Brain pericyte (primary cell): ENCODE measurements around the gene CLIP4.
"Not testable (repeated sequence)": the region's sequence is repeated elsewhere in the genome, so short reads cannot be mapped to it uniquely, and the experiment has no call there.

Source experiments
- DNase-seq: peaks from one replicate; pipeline ENCODE4 v3.0.0-alpha.2; 2012; ENCODE audit warnings: low read depth, low spot score

The CLIP4 gene

GRCh38 chr2:29114946-29115609 lies at the start of gene CLIP4:
Gene CLIP4, plus strand, starts transcription at chr2:29115415. Its CDS starts 5,974 bp downstream, at chr2:29121389.
- peak; percentile 27 for DNase-seq

- DNase-seq = no peak
These were observed 48.8 kb upstream of the CLIP4 start for GRCh38 chr2:29066271-29066860.

- no peak for DNase-seq
These were observed 48.1 kb upstream of the CLIP4 start for GRCh38 chr2:29066997-29067605.

DNA sequence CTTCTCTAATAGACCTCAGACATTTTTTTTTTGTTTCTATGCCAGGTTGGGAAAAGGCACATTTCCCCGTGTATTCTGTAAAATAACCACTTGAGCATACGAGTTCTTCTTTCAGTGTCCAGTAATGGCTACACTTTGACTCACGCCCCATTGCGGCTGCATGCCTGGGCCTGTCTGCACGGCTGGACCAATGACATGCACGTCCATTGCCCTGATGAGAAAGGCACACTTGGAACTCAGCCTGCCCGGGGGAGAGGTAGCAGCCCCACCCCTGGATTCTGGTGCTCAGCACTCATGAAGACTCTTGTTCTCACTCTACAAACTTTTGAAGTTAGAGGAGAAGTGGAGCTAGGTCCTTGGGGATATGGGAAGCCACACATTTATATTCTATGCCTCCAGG lies 46.7 kb upstream of the CLIP4 start:
- no peak for DNase-seq

- no peak for DNase-seq
These were observed 44.7 kb upstream of the CLIP4 start for GRCh38 chr2:29070526-29070925.

DNA sequence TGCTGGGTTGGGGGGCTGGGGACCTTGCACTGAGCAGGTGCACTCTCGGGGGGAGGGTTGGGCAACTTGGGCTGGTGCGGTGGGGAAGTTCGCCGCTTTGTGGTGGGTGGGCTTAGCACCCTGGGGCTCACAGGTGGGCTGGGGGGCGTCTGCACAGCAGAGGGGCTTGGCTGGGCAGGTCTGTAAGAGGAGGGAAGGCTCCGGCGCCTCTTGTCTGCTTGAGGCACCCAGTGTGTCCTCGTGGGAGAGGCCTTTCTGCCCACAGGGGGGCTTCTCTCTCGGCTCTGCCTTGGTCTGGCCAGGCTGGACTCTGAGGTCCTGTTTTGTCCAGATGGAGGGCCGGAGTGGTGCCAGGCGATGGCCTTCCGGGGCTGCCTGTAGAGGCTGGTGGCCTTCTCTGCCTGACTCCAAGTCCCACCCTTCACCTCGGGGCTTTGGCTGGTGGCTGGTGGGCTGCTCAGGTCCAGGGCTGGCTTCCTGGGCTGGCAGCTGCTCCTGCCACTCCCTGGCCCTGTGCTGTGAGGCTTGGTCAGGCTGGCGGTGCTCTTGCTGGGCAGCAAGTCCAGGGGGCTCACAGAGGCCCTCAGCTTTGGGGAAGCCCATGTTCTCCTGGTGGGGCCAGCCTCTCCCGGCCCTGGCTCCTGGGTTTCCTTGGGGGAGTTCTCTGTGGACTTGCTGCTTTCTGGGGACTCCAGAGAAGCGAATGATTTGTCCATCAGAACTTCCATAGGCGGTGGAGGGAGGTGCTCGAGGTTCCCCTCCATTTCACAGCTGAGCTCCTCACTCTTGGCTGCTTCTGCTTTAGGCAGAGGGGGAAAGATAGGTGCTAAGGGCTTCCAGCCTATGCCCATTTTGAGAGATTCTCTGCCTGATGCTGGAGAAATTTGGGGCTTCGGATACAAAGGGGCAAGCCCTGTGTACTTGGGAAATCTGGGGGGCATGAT lies 43.9 kb upstream of the CLIP4 start:
- DNase-seq = no peak

GRCh38 chr2:29072251-29072650 lies 43.0 kb upstream of the CLIP4 start:
- DNase-seq = no peak

GRCh38 chr2:29072971-29073725 lies 42.1 kb upstream of the CLIP4 start:
- no peak for DNase-seq

DNA sequence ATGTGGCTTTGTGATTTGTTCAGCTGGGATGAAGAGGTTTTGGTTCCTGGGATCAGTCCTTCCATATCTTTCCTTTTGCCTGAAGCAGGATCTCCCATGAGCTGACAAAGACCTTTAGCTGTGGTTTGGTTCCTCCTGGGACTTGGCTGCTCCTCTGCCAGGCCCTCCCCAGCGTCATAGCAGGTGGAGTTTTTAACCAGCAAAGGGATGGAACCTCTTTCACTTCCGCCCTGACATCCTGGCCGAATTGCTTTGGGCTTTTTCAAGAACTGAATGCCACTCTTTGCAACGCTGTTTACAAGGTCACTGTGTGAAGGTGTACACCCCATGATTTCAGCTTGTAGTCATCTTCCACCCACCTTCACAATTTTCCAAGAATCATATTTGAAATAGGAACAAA lies 41.3 kb upstream of the CLIP4 start:
- no peak for DNase-seq

- no peak for DNase-seq
These were observed 40.8 kb upstream of the CLIP4 start, which contains the start of gene PCARE for GRCh38 chr2:29074411-29074810. Gene PCARE, minus strand, starts transcription at chr2:29074523. Its CDS starts 262 bp downstream, at chr2:29074261.

DNA sequence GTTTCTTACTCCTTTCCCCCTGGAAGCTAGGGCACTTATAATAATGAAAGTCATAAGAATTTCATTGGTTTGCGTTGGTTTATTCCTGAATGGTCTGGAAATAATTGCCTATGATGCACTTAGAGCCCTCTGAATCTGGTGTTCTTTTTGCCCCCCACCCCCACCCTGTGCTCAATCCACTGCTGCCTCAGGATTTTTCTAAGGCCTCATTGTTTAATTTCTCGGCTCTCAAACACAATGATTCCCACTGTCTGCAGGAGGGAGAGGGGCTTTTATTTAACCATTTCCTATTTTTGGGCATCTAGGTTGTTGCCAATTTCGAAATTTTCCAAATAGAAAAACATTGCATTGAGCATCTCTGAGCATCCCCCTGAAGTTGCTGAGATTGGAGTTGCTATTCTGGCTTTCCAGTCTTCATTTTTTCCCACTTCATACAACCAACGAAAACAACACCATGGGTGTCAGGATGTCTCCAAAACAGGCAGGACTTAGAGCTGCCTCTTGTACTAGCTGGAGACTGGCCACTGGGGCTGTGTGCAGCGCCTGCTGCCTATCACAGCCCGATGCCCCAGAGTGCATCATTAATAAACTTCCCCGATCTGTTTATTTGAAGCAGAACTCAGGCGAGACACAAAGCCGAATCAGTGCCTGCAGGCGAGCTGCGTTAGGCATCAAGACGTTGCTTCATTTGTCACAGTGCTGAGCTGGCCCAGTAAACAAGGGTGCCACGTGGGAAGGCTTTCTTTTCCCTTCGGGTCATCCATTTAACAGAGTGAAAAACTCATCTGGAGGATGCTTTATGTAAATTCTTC lies 39.1 kb upstream of the CLIP4 start:
- no peak for DNase-seq

DNA sequence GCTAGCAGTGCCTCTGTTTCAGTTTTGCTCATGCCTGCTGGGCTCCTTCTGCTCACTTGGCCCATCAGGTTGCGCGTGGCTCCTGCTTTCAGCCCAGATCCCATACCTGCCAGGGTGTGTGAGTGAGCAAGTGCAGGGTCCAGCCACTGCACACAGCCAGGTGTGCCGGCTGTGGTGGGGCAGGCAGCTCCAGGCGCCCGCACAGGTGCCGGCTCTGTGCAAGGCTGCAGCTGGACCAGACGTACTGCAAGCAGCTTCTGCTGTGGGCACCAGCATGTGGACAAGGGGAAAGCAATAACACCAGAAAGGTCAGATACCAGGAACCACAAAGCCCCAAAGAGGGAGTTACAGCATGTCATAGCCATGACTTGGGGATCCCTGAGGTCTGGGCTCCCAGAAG lies 35.3 kb upstream of the CLIP4 start:
- DNase-seq = no peak

- no peak for DNase-seq
These were observed 34.1 kb upstream of the CLIP4 start for GRCh38 chr2:29080886-29081743.

- no peak for DNase-seq
These were observed 32.3 kb upstream of the CLIP4 start for GRCh38 chr2:29082804-29083495.

DNA sequence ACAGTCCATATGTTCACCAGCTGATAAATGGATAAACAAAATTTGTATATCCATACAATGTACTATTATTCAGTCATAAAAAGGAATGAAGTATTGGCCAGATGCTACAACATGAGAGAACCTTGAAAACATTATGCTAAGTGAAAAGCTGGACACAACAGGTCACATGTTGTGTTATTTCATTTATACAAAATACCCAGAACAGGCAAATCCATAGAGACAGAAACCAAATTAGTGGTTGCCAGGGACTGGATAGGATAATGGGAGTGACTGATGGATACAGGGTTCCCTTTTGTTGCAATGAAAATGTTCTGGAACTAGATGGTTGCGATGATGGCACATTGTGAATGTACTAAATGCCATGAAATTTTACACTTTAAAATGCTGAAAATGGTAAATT lies 30.7 kb upstream of the CLIP4 start:
- no peak for DNase-seq

DNA sequence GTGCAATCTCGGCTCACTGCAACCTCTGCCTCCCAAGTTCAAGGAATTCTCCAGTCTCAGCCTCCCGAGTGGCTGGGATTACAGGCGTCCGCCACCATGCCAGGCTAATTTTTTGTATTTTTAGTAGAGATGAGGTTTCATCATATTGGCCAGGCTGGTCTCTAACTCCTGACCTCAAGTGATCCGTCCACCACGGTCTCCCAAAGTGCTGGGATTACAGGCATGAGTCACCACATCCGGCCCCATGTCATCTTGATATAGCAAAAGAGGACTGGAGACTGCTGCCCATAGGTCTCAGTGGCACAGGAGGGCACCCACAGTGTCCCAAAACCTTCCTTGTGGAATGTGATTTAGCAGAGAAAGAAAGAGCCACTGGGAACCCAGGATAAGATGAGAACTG lies 24.9 kb upstream of the CLIP4 start:
- not testable (repeated sequence) for DNase-seq

GRCh38 chr2:29096969-29097368 lies 18.2 kb upstream of the CLIP4 start:
- DNase-seq = no peak

- no peak for DNase-seq
These were observed 17.6 kb upstream of the CLIP4 start for GRCh38 chr2:29097569-29097968.

DNA sequence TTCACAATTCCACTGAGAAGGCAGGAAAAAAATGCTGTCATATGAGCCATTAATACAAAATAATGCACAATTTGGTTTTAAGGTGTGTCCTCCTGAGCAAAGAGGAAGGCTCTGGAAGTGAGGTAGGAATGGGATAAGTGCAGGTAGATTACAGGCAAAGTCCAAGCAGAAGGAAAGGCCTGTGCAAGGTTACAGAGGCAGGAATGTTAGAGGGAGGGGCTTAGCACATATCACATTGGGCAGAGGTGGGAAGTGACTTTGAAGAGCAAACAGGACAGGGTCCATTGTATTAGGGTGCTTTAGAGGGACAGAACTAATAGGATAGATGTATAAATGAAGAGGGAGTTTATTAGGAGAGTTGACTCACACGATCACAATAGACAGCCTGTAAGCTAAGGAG lies 14.7 kb upstream of the CLIP4 start:
- no peak for DNase-seq
